GM12873 (cell line): ENCODE data around the gene ADK.

Source experiments
- CTCF ChIP-seq: IDR thresholded peaks from 2 replicates; pipeline ENCODE4 v1.5.1; 2012; ENCODE audit warnings: low read depth, mild to moderate bottlenecking, moderate library complexity, low read length, control low read depth; ENCODE audit not compliant: insufficient read depth; ENCODE audit errors: missing control alignments

The ADK gene

GRCh38 chr10:74310652-74311257, 159.7 kb downstream of the ADK start:
- TF ChIP-seq CTCF: no peak

- TF ChIP-seq CTCF: no peak
Observed at GRCh38 chr10:74314166-74314565, 163.1 kb downstream of the ADK start.

GRCh38 chr10:74320026-74320425, 169.0 kb downstream of the ADK start:
- no peak for TF ChIP-seq CTCF

- no peak for TF ChIP-seq CTCF
Observed at GRCh38 chr10:74320717-74321116, 169.7 kb downstream of the ADK start.

DNA sequence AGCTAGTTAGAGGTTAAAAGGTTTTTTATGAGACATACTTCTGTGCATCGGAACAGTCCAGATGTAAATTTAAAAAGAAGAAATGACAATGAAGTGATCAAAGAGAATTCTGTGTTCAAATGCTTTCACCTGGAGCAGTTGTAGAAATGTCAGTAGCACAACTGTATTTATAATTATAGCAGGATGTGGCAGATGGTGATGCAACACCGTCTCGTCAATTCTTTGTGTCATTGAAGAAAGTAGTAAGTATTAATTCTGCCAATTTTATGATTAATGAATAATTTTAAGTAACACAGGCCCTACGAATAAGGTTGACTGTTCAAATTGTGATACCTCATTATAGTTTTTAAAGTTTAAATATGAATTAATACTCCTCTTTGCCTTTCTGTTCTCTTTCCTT, 171.1 kb downstream of the ADK start:
- TF ChIP-seq CTCF: no peak

- TF ChIP-seq CTCF: no peak
Observed at GRCh38 chr10:74322565-74322964, 171.5 kb downstream of the ADK start.

GRCh38 chr10:74328388-74328787, 177.4 kb downstream of the ADK start:
- no peak for TF ChIP-seq CTCF
